GM10248 (cell line): ENCODE measurements around the gene ARHGEF7.
"Not testable (repeated sequence)": the region's sequence is repeated elsewhere in the genome, so short reads cannot be mapped to it uniquely, and the experiment has no call there.

Source experiments
- CTCF ChIA-PET: fragments of 300-600 bp; sonication (Branson Sonifier 250); formaldehyde crosslinking; extraction: SDS; loops from one replicate; lab custom pipeline; 2021; ENCODE audit warnings: antibody characterized with exemption; lab: Yijun Ruan, JAX
- POLR2A ChIA-PET: fragments of 350-650 bp; sonication (Branson Sonifier 250); formaldehyde crosslinking; extraction: SDS; loops from one replicate; lab custom pipeline; 2020; ENCODE audit warnings: antibody characterized with exemption; lab: Yijun Ruan, JAX
- DNase-seq: peaks from one replicate; pipeline ENCODE4 v3.0.0; 2012; ENCODE audit errors: extremely low spot score
- TF ChIP-seq, protein P1 (sequence below): IDR thresholded peaks from 2 replicates; pipeline ENCODE4 v1.5.1; 2012; ENCODE audit warnings: mild to moderate bottlenecking, low read depth; ENCODE audit errors: extremely low read depth, missing control alignments, control extremely low read depth

Gene ARHGEF7

GRCh38 chr13:111251646-111252445, 136.7 kb downstream of the ARHGEF7 start:
- no peak for DNase-seq
- ChIA-PET CTCF (interaction anchor here (0.9 to 1.1 kb wide), 3 partner anchors 11 to 184 kb away, joined by 3 to 4 read pairs (median 3); no protein-coding TSS in a partner anchor), POLR2A (interaction anchor here (0.6 kb wide), 1 partner anchor 52 kb away, joined by 4 read pairs; no protein-coding TSS in a partner anchor)
- TF ChIP-seq, protein P1, sequence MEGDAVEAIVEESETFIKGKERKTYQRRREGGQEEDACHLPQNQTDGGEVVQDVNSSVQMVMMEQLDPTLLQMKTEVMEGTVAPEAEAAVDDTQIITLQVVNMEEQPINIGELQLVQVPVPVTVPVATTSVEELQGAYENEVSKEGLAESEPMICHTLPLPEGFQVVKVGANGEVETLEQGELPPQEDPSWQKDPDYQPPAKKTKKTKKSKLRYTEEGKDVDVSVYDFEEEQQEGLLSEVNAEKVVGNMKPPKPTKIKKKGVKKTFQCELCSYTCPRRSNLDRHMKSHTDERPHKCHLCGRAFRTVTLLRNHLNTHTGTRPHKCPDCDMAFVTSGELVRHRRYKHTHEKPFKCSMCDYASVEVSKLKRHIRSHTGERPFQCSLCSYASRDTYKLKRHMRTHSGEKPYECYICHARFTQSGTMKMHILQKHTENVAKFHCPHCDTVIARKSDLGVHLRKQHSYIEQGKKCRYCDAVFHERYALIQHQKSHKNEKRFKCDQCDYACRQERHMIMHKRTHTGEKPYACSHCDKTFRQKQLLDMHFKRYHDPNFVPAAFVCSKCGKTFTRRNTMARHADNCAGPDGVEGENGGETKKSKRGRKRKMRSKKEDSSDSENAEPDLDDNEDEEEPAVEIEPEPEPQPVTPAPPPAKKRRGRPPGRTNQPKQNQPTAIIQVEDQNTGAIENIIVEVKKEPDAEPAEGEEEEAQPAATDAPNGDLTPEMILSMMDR: no peak

DNA sequence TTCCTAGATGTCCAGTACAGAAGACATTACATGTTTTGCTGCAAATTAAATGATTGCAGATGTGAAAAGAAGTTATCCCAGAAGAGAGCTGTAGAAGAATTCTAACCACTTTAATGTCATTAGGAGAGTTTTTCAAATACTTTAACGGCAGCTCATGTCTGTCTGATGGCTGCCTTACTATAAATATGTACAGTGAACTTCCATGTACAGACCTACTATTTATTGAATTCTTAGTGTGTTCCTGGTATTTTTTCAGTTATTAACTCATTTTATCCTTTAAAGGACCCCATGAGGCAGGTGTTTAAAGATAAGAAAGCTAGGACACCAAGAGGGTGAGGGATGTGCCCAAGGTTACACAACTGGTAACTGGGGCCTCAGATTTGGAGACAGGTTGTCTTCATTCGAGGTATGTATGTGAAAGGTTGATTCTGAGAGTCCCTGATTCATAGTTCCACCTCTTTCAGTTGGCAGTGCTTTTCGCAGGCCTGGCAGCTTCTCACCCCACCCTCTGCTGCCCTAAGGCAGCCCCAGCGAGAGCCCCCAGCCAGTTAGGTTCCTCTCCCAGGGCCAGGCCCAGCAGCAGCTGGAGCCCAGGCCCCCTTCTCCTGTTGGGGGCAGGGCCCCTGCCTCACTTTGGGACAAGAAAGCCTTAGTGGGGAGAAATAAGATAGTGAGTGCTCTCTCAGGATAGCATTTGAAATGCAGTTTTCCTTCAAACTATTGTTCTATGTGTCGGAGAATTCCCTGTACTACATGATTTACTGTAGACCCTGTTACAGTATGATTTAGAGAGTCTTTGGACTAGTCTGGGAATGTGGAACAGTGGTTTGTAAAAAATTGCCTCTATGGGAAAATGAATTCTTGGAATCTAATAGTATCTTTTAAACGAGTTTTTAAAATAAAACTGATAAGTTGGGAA, 137.6 kb downstream of the ARHGEF7 start:
- ChIA-PET POLR2A (interaction anchor here (0.6 kb wide), 1 partner anchor 53 kb away, joined by 4 read pairs; no protein-coding TSS in a partner anchor), CTCF (interaction anchor here (0.9 to 1.1 kb wide), 3 partner anchors 12 to 185 kb away, joined by 3 to 4 read pairs (median 3); no protein-coding TSS in a partner anchor)
- TF ChIP-seq, protein P1: no peak
- DNase-seq: no peak

GRCh38 chr13:111253365-111253872, 138.3 kb downstream of the ARHGEF7 start:
- no peak for DNase-seq
- TF ChIP-seq, protein P1: no peak
- CTCF ChIA-PET: no interaction called here
- POLR2A ChIA-PET: no interaction called here

- POLR2A ChIA-PET: no interaction called here
- no peak for DNase-seq
- CTCF ChIA-PET: interaction anchor here (1.2 kb wide), 1 partner anchor 10 kb away, joined by 3 read pairs; no protein-coding TSS in a partner anchor
- TF ChIP-seq, protein P1: no peak
Observed at GRCh38 chr13:111255228-111255790, 140.2 kb downstream of the ARHGEF7 start.

DNA sequence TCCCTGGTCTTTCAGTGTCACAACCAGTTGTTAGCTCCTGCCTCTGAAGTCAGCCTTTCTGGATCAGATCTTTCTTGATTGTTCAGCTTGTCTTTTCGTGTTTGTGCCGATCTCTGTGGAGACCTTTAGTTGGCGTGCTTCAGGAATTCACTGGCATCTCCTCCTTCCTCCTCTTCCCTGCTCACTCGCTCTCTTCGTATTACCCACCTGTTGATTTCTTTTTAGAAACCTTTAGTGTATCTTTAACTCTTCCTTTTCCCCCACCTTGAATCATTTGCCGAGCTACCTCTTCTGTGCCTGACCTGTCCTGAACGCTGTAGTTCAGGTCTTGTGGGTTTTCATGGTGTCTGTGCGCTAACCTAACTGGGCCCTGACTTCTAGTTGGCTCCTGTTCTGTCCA, 141.3 kb downstream of the ARHGEF7 start:
- TF ChIP-seq, protein P1: no peak
- POLR2A ChIA-PET: no interaction called here
- no peak for DNase-seq
- CTCF ChIA-PET: interaction anchor here (1.2 kb wide), 1 partner anchor 9 kb away, joined by 3 read pairs; no protein-coding TSS in a partner anchor

- TF ChIP-seq, protein P1: no peak
- no peak for DNase-seq
- CTCF ChIA-PET: no interaction called here
- POLR2A ChIA-PET: no interaction called here
Observed at GRCh38 chr13:111256946-111257345, 141.8 kb downstream of the ARHGEF7 start.

DNA sequence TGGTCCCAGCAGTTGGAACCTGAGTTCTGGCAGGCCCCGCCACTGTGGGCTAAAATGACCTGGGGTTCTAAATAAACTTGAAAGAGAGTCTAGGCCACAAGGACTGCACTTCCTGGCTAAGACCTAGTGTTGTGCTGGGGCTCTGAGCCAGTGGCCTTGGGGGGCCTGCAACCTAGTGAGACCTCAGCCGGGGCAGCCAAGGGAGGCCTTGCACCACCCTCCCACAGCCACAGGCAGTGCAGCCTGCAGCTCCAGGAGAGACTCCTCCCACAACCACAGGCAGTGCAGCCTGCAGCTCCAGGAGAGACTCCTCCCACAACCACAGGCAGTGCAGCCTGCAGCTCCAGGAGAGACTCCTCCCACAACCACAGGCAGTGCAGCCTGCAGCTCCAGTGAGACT, 142.8 kb downstream of the ARHGEF7 start:
- CTCF ChIA-PET, DNase-seq, POLR2A ChIA-PET: not testable (repeated sequence)
